ENCODE measurements around the gene CDH22.
A peak's percentile ranks its signal among the peaks of the same experiment; 100 is the strongest.

CDH22 gene

DNA sequence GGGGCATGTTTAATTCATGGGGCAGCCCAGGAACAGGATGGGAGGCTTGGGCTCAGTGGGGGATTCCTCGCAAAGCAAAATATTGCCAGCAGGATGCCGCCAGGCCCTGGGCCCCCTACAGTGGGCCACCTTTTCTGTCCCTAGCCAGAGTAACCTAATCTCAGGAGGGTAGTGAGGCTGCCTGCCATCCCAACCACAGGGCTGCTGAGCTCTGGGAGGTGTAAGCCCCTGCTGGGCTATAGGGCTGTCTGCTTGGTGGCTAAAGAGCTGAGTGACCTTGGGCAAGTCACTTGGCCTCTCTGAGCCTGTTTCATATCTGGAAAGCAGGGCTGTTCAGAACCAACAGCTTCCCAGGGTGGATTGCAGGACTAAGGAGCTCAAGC lies 35.7 kb upstream of the CDH22 start:
- DNase-seq (ENCODE audit: low spot score) = no peak

DNA sequence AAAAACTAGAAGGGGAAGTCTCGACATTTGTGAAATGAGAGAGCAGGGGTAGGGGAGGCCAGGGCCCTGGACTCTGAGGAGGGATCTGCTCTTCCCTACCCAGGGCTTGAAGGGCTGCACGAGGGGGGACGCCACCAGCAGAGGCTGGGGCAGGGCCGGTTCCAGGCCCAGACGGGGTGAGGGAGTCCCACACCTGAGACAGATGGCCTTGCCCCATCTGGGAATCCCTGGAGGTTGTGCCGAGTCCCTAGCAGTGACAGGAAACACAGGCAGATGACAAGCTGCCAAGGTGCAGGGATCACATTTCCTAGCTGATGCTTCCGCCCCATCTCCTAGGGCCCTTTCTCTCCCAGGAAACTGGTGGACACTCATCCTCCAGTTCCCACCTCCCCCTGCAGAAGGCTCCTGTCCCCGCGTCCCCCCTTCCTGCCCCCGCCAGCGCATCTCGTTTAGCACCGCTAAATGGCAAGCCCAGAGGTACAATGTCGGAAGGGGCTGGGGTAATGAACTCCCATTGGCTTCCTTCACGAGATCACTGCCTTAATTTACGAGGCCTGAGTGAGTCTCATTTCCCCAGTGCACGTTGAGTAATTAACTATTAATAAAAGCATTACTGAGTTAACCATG lies 35.2 kb upstream of the CDH22 start:
- DNase-seq (ENCODE audit: low spot score) = no peak

DNA sequence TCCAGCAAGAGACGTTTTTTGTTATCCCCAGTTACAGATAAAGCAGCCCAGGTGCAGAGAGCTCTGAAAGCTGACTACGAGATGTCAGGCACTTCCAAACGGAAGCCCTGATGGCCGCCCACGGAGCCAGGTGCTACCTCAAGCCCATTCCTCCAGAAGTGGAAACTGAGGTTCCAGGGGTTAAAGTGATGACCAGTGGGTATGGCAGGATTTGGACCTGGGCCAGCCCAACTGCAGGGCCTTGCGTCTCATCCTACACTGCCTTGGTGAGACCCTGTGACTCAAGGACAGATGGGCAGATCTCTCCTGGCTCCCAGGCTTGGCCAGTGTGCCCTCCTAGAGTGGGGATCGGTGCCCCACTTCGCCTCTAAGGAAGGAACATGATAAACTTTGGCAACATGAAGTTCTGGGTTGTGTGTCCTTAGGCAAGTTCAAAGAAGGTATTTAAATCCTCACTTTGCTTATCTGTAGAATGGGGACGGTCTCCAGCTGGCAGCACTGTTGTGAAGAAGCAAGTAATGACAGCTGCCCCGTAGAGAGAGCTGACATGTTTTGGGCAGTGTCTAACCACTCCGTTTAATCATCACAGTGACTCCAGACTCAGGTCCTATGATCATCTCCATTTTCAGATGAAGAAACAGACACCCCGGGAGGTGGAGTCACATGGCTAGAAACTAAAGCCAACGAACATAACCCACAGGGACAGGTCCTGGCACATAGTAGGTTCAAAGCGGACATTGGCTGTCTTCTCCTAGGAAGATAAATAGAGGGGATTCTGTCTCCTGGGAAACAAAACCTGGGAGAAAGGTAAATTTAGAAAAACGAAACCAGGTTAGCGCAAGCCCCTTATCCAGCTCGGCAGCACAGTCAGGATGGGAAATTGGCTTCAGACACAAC lies 34.4 kb upstream of the CDH22 start:
- no peak for DNase-seq (ENCODE audit: low spot score)

DNA sequence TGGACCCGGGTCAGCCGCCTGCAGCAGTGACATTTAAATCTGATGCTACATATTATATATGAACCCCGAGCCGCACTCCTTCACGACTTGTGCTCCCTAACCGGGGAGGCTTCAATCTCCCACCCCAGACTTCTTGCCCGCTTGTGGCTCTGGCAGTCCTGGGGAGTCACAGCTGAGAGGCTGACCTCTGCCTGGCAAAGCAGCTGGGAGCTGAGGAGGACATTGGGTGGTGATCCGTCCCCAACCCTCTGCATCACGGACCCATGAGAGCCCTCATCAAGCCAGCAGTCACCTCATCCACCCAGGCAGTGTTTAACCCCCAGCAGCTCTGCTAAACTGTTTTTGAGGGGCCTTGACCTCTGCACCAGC lies 33.7 kb upstream of the CDH22 start:
- no peak for DNase-seq (ENCODE audit: low spot score)

DNA sequence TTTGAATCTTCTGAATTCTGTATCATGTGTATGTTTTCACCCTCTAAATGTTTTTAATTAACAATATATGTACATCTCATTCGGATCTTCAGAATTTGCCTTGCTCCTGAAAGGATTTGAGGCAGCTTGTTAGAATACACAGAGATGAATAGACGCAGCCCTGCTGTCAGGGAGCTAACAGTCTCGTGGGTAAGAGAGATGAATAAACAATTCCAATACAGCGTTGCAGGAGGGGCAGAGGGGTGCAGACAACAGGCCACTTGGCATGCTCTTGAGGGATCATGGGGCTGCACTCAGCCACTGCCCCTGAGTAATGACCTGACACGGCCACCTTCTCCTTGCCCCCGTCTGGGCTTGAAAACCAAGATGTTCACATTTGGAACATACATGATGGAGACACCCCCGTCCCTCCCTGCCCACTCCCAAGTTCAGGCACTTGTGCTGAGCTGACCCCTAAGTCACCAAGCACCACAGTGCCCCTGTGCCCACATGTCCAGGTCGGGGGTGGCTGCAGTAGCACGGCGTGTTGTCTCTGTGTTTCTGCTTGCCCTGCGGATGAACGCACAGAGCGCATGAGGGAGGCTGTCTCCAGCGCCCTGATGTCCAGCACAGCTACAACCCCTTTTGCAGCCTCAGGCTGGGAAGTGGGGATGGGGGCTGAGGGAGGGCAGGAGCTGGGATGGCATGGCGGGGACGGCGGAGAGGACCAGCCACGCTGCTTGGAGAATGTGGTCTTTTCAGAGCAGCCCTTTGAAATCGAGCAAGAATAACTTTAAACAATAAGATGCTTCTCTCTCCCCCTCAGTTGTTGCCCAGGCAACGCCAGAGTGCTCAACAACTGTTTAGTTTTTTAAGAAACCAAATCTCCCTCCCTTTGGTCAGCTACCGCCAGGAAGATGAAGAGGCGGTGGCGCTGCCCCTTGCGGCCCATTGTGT lies 33.0 kb upstream of the CDH22 start:
- DNase-seq (ENCODE audit: low spot score) = no peak

DNA sequence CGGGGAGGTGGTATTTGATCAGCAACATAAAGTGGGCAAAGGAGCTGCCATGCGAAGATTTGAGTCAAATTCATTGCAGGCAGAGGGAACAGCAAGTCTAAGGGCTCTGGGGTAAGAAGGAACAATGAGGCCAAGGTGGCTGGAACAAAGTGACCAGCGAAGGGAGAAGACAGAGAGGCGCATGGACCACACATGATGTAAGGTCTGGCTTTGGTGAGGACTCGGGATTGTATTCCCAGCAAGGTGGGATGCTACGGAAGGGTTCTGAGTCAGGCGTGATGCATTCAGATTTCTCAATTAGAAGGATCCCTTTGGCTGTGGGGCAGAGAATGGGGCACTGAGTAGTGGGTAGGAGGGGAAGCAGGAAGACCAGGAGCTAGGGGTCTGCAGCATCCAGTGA lies 30.7 kb upstream of the CDH22 start:
- no peak for DNase-seq (ENCODE audit: low spot score)

DNA sequence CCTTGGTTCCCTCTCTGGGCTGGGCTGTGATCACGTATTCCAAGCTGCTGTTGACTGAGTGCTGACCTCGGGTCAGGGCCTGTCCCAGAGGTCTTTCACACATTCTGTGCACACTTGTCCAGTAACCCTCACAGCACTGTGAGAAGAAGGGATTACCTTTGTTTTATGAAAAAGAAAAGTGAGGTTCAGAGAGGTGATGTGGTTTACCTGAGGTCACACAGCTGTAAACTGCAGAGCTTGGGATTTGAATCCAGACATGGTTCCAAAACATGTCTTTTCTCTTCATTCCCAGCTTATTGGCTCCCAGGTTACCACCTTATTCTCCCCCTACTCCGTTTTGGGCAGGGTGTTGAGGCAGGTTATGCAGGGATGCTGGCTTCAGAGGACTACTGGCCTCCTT lies 28.4 kb upstream of the CDH22 start:
- DNase-seq (ENCODE audit: low spot score) = no peak

DNA sequence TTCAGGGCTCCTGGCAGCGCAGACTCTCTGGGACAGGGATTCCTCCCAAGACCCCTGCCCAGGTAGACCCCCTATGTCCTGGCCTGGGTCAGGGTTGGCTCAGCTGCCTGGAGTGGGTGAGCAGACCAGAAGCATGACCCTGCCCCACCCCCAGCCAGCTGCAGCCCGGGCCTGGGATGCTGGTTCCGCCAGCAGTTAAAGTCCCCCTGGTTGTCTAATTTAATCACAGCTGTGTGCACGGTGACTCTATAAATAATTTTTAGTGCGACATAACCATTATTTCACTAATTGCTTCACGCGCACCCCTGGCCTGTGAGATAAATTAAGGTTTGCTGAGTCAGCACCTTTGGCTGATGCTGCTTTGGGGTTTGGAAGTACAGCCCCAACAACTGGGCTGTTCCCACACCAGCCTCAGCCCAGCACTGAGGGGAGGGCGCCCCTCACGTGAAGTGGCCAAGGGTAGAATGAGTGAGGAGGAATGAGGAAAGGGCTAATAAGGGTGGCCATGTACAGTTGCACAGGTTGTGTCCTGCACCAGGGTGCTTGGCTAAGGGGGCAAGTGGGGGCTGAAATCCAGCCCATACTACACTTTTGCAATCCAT lies 26.1 kb upstream of the CDH22 start:
- no peak for DNase-seq (ENCODE audit: low spot score)

DNA sequence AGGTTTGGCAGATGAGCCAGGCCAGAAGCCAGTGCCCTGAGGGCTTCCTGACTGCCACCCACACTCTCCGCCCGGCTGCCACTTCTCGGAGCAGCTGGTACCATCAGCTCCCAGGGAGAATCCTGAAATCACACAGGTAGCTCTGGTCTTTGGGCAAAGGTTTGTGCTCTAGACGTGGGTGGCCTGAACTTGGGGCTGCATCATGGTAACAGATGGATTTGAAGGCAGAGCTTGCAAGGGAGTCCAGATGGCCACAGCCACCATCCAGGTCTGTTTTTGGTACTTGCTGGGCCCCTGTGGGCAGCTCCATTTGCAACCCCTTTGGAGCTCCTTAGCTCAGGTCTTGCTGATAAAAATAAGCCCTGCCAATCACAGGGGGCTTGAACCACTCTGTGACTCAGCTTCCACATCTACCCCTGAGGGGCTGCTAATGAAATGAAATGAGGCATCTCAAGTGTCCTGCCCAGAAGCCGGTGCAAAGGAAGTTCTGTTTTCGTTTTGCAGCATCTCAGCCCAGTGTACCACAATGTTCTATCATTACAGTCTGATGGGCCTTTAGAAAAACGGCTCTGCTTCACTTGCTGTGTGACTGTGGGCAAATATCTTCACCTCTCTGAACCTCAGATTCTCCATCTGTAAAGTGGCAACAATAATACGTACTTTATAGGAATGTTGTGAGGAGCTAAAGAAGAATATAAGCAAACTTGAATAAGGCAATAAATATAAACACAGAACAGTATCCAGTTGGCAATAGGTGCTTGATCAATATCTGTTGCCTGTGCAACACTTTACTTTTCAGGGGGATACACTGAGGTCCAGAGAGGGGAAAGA lies 25.1 kb upstream of the CDH22 start:
- no peak for DNase-seq (ENCODE audit: low spot score)

DNA sequence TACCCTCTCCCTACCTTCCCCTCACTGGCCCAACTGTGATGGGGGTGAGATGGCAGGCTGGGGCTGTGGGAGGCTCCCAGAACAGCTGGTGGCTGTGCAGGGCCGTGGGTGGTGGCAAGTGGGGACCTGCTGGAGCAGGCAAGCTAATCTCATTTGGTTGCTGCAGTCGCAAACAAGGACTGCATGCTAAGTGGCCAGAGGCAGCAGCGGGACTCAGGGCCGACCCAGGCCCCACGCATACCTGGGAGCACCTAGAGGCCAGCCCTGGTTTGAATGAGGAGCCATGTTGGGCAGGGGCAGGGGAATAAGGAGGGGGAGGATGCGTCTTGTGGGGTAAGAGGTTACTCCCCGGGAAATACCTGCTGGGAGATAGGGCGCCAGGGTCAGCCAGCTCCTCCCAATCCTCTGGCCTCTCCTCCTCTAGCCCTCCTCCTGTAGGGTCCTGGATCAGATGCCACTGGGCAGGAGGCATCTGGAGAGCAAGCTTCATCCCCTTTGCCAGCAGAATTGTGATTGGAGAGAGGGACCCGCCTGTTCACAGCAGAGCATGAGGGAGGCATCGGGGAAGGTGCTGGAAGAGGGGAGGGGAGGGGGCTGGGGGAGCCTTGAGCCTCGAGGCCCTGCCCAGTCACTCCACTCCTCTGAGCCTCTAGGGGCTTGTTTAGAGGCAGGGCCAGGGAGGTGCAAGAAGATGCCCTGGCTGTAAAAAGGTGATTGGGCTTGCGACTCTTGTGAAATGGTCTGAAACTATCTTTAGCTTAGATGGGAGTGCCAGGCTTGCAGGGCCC lies 24.3 kb upstream of the CDH22 start:
- no peak for DNase-seq (ENCODE audit: low spot score)

DNA sequence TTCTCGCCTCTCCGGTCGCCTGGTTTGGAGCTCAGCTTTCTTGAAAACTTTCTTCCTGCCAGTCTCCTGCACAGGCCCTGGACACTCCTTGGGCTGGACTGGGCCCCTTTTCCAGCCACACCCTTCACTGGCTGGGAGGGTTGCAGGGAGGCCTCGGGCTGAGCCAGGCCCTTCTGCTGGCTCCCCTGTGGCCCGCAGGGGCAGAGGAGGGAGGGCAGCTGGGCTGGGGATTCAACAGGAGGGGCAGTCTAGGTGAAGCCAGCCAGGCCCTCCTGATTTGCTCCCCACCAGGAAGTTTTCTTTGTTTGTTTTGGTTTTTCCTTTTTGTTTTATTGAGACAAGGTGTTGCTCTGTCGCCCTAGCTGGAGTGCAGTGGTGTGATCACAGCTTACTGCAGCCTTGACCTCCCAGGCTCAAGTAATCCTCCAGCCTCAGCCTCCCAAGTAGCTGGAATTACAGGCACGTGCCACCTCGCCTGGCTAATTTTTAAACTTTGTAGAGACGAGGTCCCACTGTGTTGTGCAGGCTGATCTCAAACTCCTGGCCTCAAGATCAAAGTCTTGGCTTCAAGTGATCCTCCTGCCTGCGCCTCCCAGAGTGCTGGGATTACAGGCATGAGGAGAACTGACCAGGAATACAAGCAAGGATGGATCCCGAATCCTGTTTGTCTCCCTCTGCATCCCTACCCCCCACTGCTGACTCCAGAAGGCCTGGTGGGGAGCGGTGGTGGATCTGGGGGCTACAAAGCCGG lies 23.5 kb upstream of the CDH22 start:
- DNase-seq (ENCODE audit: low spot score) = no peak

DNA sequence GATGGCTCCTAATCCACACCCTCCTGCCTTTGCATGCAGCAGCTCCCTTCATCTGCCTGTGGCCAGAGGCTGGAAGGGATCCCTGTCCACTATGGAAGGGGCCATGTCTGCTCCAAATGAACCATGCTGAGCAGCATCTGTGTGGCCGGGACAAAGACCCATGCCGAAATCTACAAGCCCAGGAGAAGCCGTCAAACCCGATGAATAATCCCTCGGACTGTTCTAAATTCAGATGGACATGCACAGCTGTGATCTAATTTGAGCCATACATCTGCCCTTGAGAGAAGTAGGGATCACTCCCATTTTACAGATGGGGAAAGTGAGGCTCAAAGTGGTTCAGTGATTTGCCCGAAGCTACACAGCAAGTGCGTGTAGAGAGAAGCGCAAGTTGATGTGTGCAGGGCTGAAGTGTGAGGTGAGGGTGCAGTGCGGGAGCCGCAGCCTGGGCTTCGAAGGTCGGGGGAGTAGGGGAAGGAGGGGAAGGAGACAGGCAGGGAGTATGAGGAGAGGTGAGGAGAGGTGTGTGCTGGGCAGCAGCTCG lies 22.6 kb upstream of the CDH22 start:
- no peak for DNase-seq (ENCODE audit: low spot score)

DNA sequence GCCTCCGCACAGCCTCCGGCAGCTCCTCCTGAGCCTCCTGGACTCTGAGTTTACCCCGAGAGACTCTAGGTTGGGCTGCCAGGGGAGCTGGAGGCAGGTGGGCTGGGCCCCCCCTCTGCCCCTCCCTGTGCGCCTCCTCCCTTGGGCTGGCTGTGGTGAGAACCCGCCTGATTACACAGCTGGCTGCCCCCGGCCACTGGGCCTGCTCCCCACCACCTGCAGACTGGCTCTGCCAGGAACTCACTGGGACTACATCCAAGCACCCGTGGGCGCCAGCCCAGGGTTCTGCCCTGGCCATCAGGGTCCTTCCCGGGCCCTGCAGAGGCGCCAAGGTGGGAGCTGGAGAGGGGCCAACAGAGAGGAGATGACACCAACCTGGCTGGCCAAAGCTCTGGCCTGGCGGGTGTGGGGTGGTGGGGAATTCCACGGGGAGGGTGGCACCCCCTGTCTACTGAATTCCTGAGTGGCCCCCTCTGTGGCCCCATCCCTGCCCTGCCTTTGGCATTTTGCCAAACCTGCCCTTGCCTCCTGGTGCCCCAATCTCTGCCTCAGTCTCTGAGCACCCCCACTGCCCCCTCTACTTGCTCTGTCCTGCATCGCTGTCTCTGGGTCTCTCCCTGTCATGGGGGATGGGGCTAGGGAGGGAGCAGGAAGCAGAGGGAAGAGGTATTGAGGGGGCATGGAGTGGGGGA lies 21.9 kb upstream of the CDH22 start:
- DNase-seq (ENCODE audit: low spot score) = no peak

DNA sequence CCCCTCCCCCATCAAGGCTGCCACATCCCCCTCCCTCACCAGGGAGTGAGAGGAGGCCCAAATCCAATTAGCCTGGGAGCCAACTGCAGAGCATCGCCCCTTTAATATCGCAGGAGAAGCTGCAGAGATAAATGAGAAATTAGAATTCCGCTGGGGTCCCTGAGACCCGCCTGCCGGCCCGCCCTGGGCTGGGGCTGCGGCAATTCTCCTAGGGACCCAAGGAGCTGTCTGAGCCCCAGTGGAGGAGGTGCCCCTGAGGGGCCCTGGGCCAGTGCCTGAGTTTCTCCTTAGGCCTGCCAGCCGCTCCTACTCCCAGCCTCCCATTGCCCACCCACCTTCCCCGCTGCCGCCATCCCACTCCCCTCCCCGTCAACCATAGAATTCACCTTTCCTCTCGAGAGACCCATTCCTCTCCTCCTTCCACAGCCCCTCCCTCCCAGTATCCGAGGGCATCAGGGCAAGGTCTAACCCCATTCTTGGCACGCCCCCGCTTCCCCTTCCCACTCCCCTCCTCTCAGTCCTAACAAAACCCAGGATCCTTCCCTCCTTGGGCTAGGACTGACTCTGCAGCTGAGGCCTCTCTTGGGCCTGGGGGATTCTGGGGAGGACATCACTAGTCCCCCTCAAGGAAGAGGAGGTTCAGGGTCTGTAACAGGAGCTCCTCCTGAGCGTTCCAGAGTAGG lies 20.0 kb upstream of the CDH22 start:
- no peak for DNase-seq (ENCODE audit: low spot score)

DNA sequence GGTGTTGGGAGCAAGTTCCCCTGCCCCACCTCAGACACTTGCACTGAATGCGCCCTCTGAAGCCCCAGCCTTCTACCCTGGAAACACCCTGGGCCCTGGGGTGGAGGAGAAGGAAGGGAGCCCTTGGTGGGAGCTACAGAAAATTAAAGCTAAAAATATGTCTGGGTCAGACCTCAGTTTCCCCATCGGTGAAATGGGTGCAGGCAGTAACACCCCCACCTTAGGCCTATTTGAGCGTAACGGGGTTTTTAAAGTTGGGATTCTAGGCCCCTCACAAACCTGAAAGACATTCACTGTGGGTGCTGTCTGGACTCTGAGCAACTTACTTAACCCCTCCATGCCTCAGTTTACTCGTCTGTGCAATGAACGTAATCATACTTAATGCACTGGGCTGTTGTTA lies 19.3 kb upstream of the CDH22 start:
- no peak for DNase-seq (ENCODE audit: low spot score)

DNA sequence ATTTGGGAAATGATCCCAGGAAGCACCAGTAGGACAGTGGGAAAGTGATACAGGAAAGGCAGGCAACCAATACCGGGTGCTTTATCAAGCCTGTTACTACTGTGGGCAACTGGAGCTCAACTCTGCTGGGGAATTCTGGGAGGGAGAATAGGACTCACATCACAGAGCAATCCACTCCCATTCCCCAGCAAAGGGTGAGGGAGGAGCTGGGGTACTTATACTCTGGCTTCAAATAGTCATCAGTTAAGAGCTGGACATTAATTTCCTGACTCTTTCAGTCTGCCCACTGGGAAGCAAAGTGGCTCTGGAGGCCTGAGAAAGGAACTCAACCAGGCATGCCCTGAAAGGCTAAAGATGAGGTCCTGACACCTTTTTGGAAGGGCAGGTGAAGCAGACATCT lies 17.5 kb upstream of the CDH22 start:
- DNase-seq (ENCODE audit: low spot score) = no peak

DNA sequence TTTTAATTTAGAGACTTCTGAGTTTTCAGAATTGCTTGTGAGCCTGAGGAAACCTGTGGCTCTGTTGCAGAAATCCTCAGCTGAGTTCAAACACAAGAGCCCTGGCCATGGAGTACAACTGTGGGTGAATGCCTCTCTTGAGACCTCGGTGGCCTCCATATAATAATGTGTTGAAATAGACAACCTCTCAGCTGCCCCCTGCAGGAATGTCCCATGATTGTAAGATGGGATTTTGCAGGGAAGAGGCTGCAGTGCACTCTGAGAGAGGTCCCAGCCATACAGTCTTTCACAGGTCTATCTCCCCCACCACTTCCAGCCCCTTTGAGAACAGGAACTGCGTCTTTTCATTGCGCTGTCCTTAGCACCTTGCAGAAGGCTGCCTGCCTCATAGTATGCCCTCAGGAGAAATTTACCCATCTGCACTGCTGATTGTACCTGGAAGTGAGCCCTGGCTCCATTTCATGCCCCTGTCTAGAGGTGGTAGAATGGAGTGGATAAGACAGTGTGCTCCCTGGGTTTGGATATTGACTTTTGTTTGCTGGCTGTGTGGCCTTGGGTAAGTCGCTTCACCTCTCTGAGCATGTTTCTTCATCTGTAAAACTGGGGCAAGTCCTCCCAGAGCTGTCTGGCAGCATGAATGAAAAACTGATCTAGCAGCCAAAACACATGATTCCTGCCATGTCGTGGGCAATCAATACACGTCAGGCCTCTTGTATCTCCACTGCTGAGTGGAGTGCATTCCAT lies 16.8 kb upstream of the CDH22 start:
- peak; percentile 36 for DNase-seq (ENCODE audit: low spot score)

DNA sequence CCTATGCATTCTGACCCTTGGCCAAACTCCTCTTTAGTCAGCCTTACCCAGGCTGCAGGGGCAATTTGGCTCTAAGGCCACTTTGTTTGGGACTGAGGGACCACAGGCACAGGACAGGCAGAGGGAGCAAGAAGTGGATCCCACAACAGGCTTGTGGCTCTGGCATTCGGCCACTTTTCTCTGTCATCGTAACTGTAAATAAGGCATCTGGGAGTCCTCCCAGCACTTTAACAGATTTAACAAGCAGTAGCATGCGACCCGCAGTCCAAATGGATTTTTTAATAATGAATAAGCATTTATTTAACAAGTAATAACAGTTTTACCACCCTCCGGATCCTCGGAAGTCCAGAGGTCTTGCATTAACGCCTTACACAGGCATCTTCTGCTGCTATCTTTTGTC lies 16.1 kb upstream of the CDH22 start:
- DNase-seq (ENCODE audit: low spot score) = no peak

All from COLO829 (cell line).